PC-9 (cell line): Measurements from ENCODE around the gene DPYD. TPM values are rescaled to one million over a fixed set of nuclear protein-coding genes. Genes with fewer than 3 reads are reported as not detected.
A peak's percentile ranks its signal among the peaks of the same experiment; 100 is the strongest.

ENCODE experiments used
- BruUV-seq: library from RNA; stranded (reverse); fragments of 400-500 nt; replicated peaks from 2 replicates; lab custom pipeline; 2021; lab: Mats Ljungman, UMichigan
- CTCF ChIA-PET: fragments of 300-600 bp; sonication (Branson Sonifier 250); formaldehyde crosslinking; loops from one replicate; lab custom pipeline; 2022; ENCODE audit warnings: antibody characterized with exemption; lab: Charles Lee
- POLR2A ChIA-PET: fragments of 300-600 bp; sonication (Branson Sonifier 250); formaldehyde crosslinking; loops from one replicate; lab custom pipeline; 2022; ENCODE audit warnings: antibody characterized with exemption; ENCODE audit not compliant: unreplicated experiment; lab: Charles Lee
- DNase-seq, 2 experiments: peaks; one replicate each; pipeline versions ENCODE4 v3.0.0 to v3.0.0-alpha.2; 2015 to 2022; ENCODE audit warnings: mixed read lengths in 1 of 2
- H2AFZ ChIP-seq: fragments of 200-600 bp; sonication (generic); 2 replicates; pipeline ENCODE4 v1.8.1; 2017; ENCODE audit warnings: antibody characterized with exemption
- H3F3A ChIP-seq: fragments of 200-600 bp; sonication (generic); 2 replicates; pipeline ENCODE4 v1.8.1; 2017; ENCODE audit warnings: antibody characterized with exemption, mild to moderate bottlenecking, low read depth; ENCODE audit not compliant: insufficient read depth
- H3K27ac ChIP-seq: fragments of 200-600 bp; sonication (generic); 2 replicates; pipeline ENCODE4 v1.6.1; 2016; ENCODE audit warnings: mixed run types
- H3K27me3 ChIP-seq: fragments of 200-600 bp; sonication (generic); 2 replicates; pipeline ENCODE4 v1.6.1; 2016; ENCODE audit warnings: low read depth, mixed run types; ENCODE audit not compliant: insufficient read depth
- H3K36me3 ChIP-seq: fragments of 200-600 bp; sonication (generic); 2 replicates; pipeline ENCODE4 v1.6.1; 2016; ENCODE audit warnings: low read depth, mixed run types
- H3K4me1 ChIP-seq: fragments of 200-600 bp; sonication (generic); replicated peaks from 2 replicates; pipeline ENCODE4 v1.6.1; 2016; ENCODE audit warnings: mixed run types; ENCODE audit not compliant: insufficient read depth
- H3K4me2 ChIP-seq: fragments of 200-600 bp; sonication (generic); 2 replicates; pipeline ENCODE4 v1.6.1; 2017; ENCODE audit warnings: mixed run types
- H3K4me3 ChIP-seq: fragments of 200-600 bp; sonication (generic); 2 replicates; pipeline ENCODE4 v1.6.1; 2016; ENCODE audit warnings: mixed run types
- H3K79me2 ChIP-seq: fragments of 200-600 bp; sonication (generic); 2 replicates; pipeline ENCODE4 v1.6.1; 2017; ENCODE audit warnings: low read depth, mixed run types
- H3K9me2 ChIP-seq: fragments of 200-600 bp; sonication (generic); 2 replicates; pipeline ENCODE4 v1.8.1; 2017; ENCODE audit warnings: mild to moderate bottlenecking; ENCODE audit not compliant: insufficient read depth
- H3K9me3 ChIP-seq: fragments of 200-600 bp; sonication (generic); 2 replicates; pipeline ENCODE4 v1.8.1; 2016; ENCODE audit warnings: low read depth; ENCODE audit not compliant: insufficient read depth
- H4K20me1 ChIP-seq: fragments of 200-600 bp; sonication (generic); 2 replicates; pipeline ENCODE4 v1.8.1; 2017; ENCODE audit not compliant: insufficient read depth
- CTCF ChIP-seq: fragments of 200-600 bp; sonication (generic); conservative IDR thresholded peaks from 2 replicates; pipeline ENCODE4 v1.6.1; 2017; ENCODE audit warnings: mixed run types, antibody characterized with exemption, mild to moderate bottlenecking, moderate library complexity
- EZH2 ChIP-seq: fragments of 200-600 bp; sonication (generic); IDR thresholded peaks from 2 replicates; pipeline ENCODE4 v1.8.0; 2017; ENCODE audit warnings: antibody characterized with exemption, low read depth
- intact Hi-C: fragments of 100-400 bp; cut with micrococcal nuclease; formaldehyde crosslinking; loops from one replicate; pipeline ENCODE4 v1.10.0; 2022; ENCODE audit not compliant: unreplicated experiment
- total RNA-seq: library from RNA; stranded (reverse); gene quantifications from 2 replicates; pipeline ENCODE4 v1.2.3, GENCODE V29; 2021

DPYD gene
- total RNA-seq, 1 experiment from 2014 or later, result 24.1 TPM

GRCh38 chr1:97743129-97743528 is 177.7 kb downstream of the DPYD start:
- TF ChIP-seq CTCF, result no peak
- H3K9me3 ChIP-seq, result no peaks in the 10 kb centered on the region
- POLR2A ChIA-PET, result no interaction called here
- H3K27ac ChIP-seq, result no peak overlapping the region
- no peaks in the 10 kb centered on the region for H3F3A ChIP-seq
- H3K4me3 ChIP-seq, result no peak overlapping the region
- no peaks in the 10 kb centered on the region for H3K79me2 ChIP-seq
- no peak overlapping the region for H3K4me2 ChIP-seq
- DNase-seq, result peak in 1 of 2 experiments; percentile 46
- H3K27me3 ChIP-seq, result no peaks in the 10 kb centered on the region
- no peak overlapping the region for H2AFZ ChIP-seq
- H3K9me2 ChIP-seq, result no peaks in the 10 kb centered on the region; the same call in 1 of the 2 replicates
- no peaks in the 10 kb centered on the region for H4K20me1 ChIP-seq
- H3K4me1 ChIP-seq, result no peaks in the 10 kb centered on the region
- no peaks in the 10 kb centered on the region for H3K36me3 ChIP-seq
- intact Hi-C loops, result no loop called here
- no TSS peak for BruUV-seq
- CTCF ChIA-PET, result no interaction called here

GRCh38 chr1:97740891-97741290 is 179.9 kb downstream of the DPYD start:
- Histone ChIP-seq H3K4me2 (no peak overlapping the region), H3K79me2 (no peaks in the 10 kb centered on the region), H3K9me3 (no peaks in the 10 kb centered on the region), H3F3A (no peaks in the 10 kb centered on the region), H3K27me3 (no peaks in the 10 kb centered on the region), H3K9me2 (peaks cover 4% of the 10 kb centered on the region; the same call in 1 of the 2 replicates), H3K27ac (no peak overlapping the region), H2AFZ (no peak overlapping the region), H3K4me3 (no peak overlapping the region), H3K36me3 (no peaks in the 10 kb centered on the region), H3K4me1 (no peaks in the 10 kb centered on the region), H4K20me1 (no peaks in the 10 kb centered on the region)
- no TSS peak for BruUV-seq
- intact Hi-C loops, result no loop called here
- TF ChIP-seq CTCF, result no peak
- no peak for TF ChIP-seq EZH2
- DNase-seq, result no peak
- CTCF ChIA-PET, result no interaction called here
- POLR2A ChIA-PET, result no interaction called here

- Histone ChIP-seq H3K9me3 (no peaks in the 10 kb centered on the region), H3K27ac (no peak overlapping the region), H3K4me3 (no peak overlapping the region), H3K27me3 (no peaks in the 10 kb centered on the region), H4K20me1 (no peaks in the 10 kb centered on the region), H3K79me2 (no peaks in the 10 kb centered on the region), H3K4me1 (no peaks in the 10 kb centered on the region), H3F3A (no peaks in the 10 kb centered on the region), H3K36me3 (no peaks in the 10 kb centered on the region), H3K4me2 (no peak overlapping the region), H3K9me2 (peaks cover 4% of the 10 kb centered on the region; the same call in 1 of the 2 replicates), H2AFZ (no peak overlapping the region)
- DNase-seq, result no peak
- POLR2A ChIA-PET, result no interaction called here
- no peak for TF ChIP-seq EZH2
- no peak for TF ChIP-seq CTCF
- intact Hi-C loops, result no loop called here
- CTCF ChIA-PET, result no interaction called here
- BruUV-seq, result no TSS peak
These were observed 181.2 kb downstream of the DPYD start for GRCh38 chr1:97739596-97740103.
